ENCODE measurements around the gene CDC37L1. TPM values are rescaled to one million over a fixed set of nuclear protein-coding genes. Genes with fewer than 3 reads are reported as not detected.

The CDC37L1 gene
- total and polyA plus RNA-seq, 2 experiments from 2014 or later, result 26.9 to 29.6 TPM

GRCh38 chr9:4654084-4654483, 25.3 kb upstream of the CDC37L1 start:
- no peaks in the 10 kb centered on the region for H3F3A ChIP-seq (replicated peaks; ENCODE audit: low read depth)
- H3K27ac ChIP-seq (ENCODE audit: low read depth), result no peak overlapping the region
- ATAC-seq (no peak), DNase-seq (ENCODE audit: low spot score) (no peak)
- Mint-ChIP-seq H3K27me3 (ENCODE audit: insufficient read depth, low read depth, poor library complexity) (peaks cover 3% of the 10 kb centered on the region), H3K27ac (no peak overlapping the region), H3K4me3 (no peak overlapping the region), H3K4me1 (peaks cover 23% of the 10 kb centered on the region), H3K36me3 (ENCODE audit: low read depth) (no peaks in the 10 kb centered on the region), H3K9me3 (no peaks in the 10 kb centered on the region)
- H3K9me2 ChIP-seq (ENCODE audit: insufficient read depth), result no peaks in the 10 kb centered on the region; the same call in 1 of the 2 replicates
- H3K4me3 ChIP-seq, result no peak overlapping the region
- H3K4me2 ChIP-seq, result no peak overlapping the region
- TF ChIP-seq JUNB (IDR thresholded peaks at IDR 0.05; ENCODE audit: unreplicated experiment) (no peak), ZNF462 (CRISPR knock-in tag; IDR thresholded peaks at IDR 0.05) (no peak), STAT1 (IDR thresholded peaks at IDR 0.05; ENCODE audit: unreplicated experiment) (no peak), POLR2AphosphoS5 (IDR thresholded peaks at IDR 0.05; ENCODE audit: low read depth) (no peak), CREB1 (CRISPR knock-in tag; IDR thresholded peaks at IDR 0.05; ENCODE audit: low read depth) (no peak), ETS1 (IDR thresholded peaks at IDR 0.05) (no peak)
- TF ChIP-seq, protein P1, sequence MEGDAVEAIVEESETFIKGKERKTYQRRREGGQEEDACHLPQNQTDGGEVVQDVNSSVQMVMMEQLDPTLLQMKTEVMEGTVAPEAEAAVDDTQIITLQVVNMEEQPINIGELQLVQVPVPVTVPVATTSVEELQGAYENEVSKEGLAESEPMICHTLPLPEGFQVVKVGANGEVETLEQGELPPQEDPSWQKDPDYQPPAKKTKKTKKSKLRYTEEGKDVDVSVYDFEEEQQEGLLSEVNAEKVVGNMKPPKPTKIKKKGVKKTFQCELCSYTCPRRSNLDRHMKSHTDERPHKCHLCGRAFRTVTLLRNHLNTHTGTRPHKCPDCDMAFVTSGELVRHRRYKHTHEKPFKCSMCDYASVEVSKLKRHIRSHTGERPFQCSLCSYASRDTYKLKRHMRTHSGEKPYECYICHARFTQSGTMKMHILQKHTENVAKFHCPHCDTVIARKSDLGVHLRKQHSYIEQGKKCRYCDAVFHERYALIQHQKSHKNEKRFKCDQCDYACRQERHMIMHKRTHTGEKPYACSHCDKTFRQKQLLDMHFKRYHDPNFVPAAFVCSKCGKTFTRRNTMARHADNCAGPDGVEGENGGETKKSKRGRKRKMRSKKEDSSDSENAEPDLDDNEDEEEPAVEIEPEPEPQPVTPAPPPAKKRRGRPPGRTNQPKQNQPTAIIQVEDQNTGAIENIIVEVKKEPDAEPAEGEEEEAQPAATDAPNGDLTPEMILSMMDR (conservative IDR thresholded peaks at IDR 0.05; ENCODE audit: low read depth in 2 of 2), result no peak
- no peaks in the 10 kb centered on the region for H3K27me3 ChIP-seq (ENCODE audit: insufficient read depth)
- H4K20me1 ChIP-seq (replicated peaks; ENCODE audit: insufficient read depth), result no peaks in the 10 kb centered on the region
- no peaks in the 10 kb centered on the region for H3K79me2 ChIP-seq (replicated peaks; ENCODE audit: insufficient read depth)
- no peak overlapping the region for H2AFZ ChIP-seq
- no peaks in the 10 kb centered on the region for H3K36me3 ChIP-seq (ENCODE audit: insufficient read depth)
- H3K4me1 ChIP-seq (ENCODE audit: insufficient read depth), result peaks cover 22% of the 10 kb centered on the region
